Activated naive CD8-positive, alpha-beta T cell (primary cell): ENCODE results near the gene GNPTG.
A peak's percentile ranks its signal among the peaks of the same experiment; 100 is the strongest.

Experiments
- H3K27ac Mint-ChIP-seq: one replicate; pipeline ENCODE4 v1.8.0; 2021; ENCODE audit warnings: mixed read lengths
- H3K27me3 Mint-ChIP-seq: one replicate; pipeline ENCODE4 v1.8.0; 2021; ENCODE audit warnings: mixed read lengths
- H3K36me3 Mint-ChIP-seq: one replicate; pipeline ENCODE4 v1.8.0; 2021; ENCODE audit warnings: mixed read lengths
- H3K4me1 Mint-ChIP-seq: one replicate; pipeline ENCODE4 v1.8.0; 2021; ENCODE audit warnings: low read depth, mixed read lengths
- H3K4me3 Mint-ChIP-seq: one replicate; pipeline ENCODE4 v1.8.0; 2021; ENCODE audit warnings: mild to moderate bottlenecking, mixed read lengths
- H3K9me3 Mint-ChIP-seq: one replicate; pipeline ENCODE4 v1.8.0; 2021; ENCODE audit warnings: low read depth, mixed read lengths

Gene GNPTG

GRCh38 chr16:1351582-1352362 is at the start of gene GNPTG, which contains the start of gene TSR3:
GNPTG (plus strand) TSS chr16:1351931; CDS start chr16:1351966, 35 bp downstream.
TSR3 (minus strand) TSS chr16:1351878; CDS start chr16:1351804, 74 bp downstream.
- peak within 1 kb of the TSS; percentile 86 for H3K27ac Mint-ChIP-seq
- no peaks in the 10 kb centered on the region for H3K9me3 Mint-ChIP-seq
- H3K4me1 Mint-ChIP-seq, result peaks cover 28% of the 10 kb centered on the region
- peak within 1 kb of the TSS; percentile 93 for H3K4me3 Mint-ChIP-seq
- no peaks in the 10 kb centered on the region for H3K36me3 Mint-ChIP-seq
- no peaks in the 10 kb centered on the region for H3K27me3 Mint-ChIP-seq

DNA sequence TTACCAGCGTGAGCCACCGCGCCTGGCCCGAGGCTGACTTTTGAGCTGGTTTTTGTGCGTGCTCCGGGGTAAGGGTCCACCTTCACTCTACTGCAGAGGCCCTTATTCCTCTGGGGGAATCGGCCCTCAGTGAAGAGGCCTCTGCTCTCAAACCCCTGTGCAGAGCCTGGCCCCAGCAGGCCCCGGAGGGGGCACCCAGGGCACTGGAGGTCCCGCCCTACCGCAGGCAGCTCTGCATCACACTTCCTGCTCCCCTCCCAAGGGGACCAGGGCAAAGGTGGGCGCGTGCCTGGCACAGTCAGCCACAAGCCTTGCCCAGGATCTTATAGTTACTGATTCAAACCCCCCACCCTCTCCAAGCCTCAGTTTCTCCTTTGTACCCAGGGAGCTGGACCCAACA is 45.9 kb upstream of the GNPTG start:
- H3K4me3 Mint-ChIP-seq, result no peak overlapping the region
- no peaks in the 10 kb centered on the region for H3K27me3 Mint-ChIP-seq
- peak overlapping the region; percentile 91 for H3K27ac Mint-ChIP-seq
- no peaks in the 10 kb centered on the region for H3K9me3 Mint-ChIP-seq
- peaks cover 2% of the 10 kb centered on the region for H3K36me3 Mint-ChIP-seq
- peaks cover 41% of the 10 kb centered on the region for H3K4me1 Mint-ChIP-seq

DNA sequence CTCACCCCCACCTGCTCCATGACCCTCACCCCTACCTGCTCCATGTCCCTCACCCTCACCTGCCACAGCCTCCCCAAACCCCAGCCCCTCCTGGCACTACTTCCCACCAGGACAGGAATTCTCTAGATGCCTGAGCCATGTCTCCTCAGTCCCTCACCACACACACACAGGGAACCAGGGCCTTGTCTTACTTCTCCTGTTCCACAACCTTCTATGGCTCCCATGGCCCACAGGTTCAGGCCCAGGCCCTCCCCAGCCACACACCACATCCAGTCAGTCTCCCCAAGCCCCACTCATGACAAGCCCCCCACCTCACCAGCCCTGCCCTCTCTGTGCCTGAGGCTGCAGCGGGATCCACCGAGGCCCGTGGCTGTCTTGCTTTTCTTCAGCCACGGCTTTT is 45.4 kb upstream of the GNPTG start:
- Mint-ChIP-seq H3K27me3 (no peaks in the 10 kb centered on the region), H3K4me1 (peaks cover 45% of the 10 kb centered on the region), H3K27ac (peak overlapping the region; percentile 91), H3K36me3 (peaks cover 2% of the 10 kb centered on the region), H3K9me3 (no peaks in the 10 kb centered on the region), H3K4me3 (peak overlapping the region; percentile 44)

- peak overlapping the region; percentile 90 for H3K27ac Mint-ChIP-seq
- peaks cover 2% of the 10 kb centered on the region for H3K36me3 Mint-ChIP-seq
- H3K4me1 Mint-ChIP-seq, result peaks cover 50% of the 10 kb centered on the region
- no peaks in the 10 kb centered on the region for H3K27me3 Mint-ChIP-seq
- no peaks in the 10 kb centered on the region for H3K9me3 Mint-ChIP-seq
- peak overlapping the region; percentile 86 for H3K4me3 Mint-ChIP-seq
Observed at GRCh38 chr16:1308036-1308976, 43.4 kb upstream of the GNPTG start.

DNA sequence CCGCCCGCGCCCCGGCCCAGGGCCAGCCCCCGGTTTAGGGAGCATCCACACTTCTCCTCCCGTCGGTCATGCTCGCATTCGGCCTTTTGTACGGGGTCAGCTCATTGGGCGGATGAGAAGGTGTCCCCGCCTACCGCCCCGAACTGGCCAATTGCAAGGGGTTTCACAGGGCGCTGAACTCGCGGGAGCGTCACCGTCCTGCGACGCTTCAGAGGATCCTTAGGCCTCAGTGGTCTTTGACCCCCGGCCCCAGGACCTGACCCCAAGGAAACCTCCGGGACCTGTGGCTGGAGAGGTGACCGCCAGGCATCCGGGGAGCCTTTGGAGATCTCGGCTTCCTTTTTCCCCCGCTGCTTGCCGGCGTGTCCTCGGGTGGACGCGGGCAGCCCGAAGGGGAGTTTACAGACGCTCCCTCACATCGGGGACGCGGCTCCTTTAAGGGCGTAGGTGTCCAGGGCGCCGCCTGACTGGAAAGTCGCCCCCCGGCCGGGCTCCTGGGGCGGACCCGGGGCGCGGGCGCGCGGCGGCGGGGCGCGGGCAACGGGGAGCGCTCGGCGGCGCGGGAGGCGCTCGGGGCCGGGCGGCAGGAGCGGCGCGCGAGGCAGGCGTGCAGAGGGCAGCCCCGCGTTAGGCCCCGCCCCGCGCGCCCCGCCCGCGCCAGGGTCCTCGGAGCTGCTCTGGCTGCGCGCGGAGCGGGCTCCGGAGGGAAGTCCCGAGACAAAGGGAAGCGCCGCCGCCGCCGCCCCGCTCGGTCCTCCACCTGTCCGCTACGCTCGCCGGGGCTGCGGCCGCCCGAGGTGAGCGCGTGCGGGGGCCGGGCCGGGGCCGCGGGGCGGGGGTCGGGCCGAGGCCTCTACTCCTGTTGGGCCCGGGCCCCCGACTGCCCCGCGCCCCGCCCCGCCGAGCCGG is 42.5 kb upstream of the GNPTG start, which contains the start of gene UBE2I:
Gene UBE2I (plus strand): TSS at position 660 of the 909 bp plus-strand sequence. CDS start 4,395 bp downstream, outside the sequence.
- H3K27ac Mint-ChIP-seq, result peak within 1 kb of the TSS; percentile 99
- H3K36me3 Mint-ChIP-seq, result peaks cover 2% of the 10 kb centered on the region
- H3K9me3 Mint-ChIP-seq, result no peaks in the 10 kb centered on the region
- no peaks in the 10 kb centered on the region for H3K27me3 Mint-ChIP-seq
- peaks cover 44% of the 10 kb centered on the region for H3K4me1 Mint-ChIP-seq
- H3K4me3 Mint-ChIP-seq, result peak within 1 kb of the TSS; percentile 99

GRCh38 chr16:1309888-1310831 is 41.6 kb upstream of the GNPTG start:
- Mint-ChIP-seq H3K27ac (peak overlapping the region; percentile 98), H3K9me3 (no peaks in the 10 kb centered on the region), H3K27me3 (no peaks in the 10 kb centered on the region), H3K36me3 (peaks cover 2% of the 10 kb centered on the region), H3K4me3 (peak overlapping the region; percentile 99), H3K4me1 (peaks cover 46% of the 10 kb centered on the region)

GRCh38 chr16:1310832-1311200 is 40.9 kb upstream of the GNPTG start:
- Mint-ChIP-seq H3K4me3 (peak overlapping the region; percentile 99), H3K36me3 (peaks cover 2% of the 10 kb centered on the region), H3K4me1 (peaks cover 43% of the 10 kb centered on the region)

GRCh38 chr16:1311212-1311737 is 40.5 kb upstream of the GNPTG start:
- Mint-ChIP-seq H3K4me1 (peaks cover 38% of the 10 kb centered on the region), H3K4me3 (peak overlapping the region; percentile 99), H3K27me3 (no peaks in the 10 kb centered on the region), H3K9me3 (no peaks in the 10 kb centered on the region), H3K36me3 (peaks cover 2% of the 10 kb centered on the region), H3K27ac (peak overlapping the region; percentile 98)

More at GRCh38 chr16:1310832-1311200, 40.9 kb upstream of the GNPTG start:
- H3K27ac Mint-ChIP-seq, result peak overlapping the region; percentile 98
- H3K9me3 Mint-ChIP-seq, result no peaks in the 10 kb centered on the region
- H3K27me3 Mint-ChIP-seq, result no peaks in the 10 kb centered on the region

- Mint-ChIP-seq H3K27ac (no peak overlapping the region), H3K4me1 (peaks cover 35% of the 10 kb centered on the region)
Observed at GRCh38 chr16:1311738-1312466, 39.8 kb upstream of the GNPTG start.

GRCh38 chr16:1312467-1312816 is 39.3 kb upstream of the GNPTG start:
- Mint-ChIP-seq H3K27ac (peak overlapping the region; percentile 46), H3K4me1 (peaks cover 35% of the 10 kb centered on the region), H3K27me3 (no peaks in the 10 kb centered on the region)

More at GRCh38 chr16:1311738-1312466, 39.8 kb upstream of the GNPTG start:
- Mint-ChIP-seq H3K4me3 (peak overlapping the region; percentile 99), H3K27me3 (no peaks in the 10 kb centered on the region), H3K36me3 (peaks cover 2% of the 10 kb centered on the region), H3K9me3 (no peaks in the 10 kb centered on the region)

GRCh38 chr16:1312903-1313302 is 38.8 kb upstream of the GNPTG start:
- H3K36me3 Mint-ChIP-seq, result peaks cover 2% of the 10 kb centered on the region
- peak overlapping the region; percentile 46 for H3K27ac Mint-ChIP-seq
- no peaks in the 10 kb centered on the region for H3K9me3 Mint-ChIP-seq
- H3K4me1 Mint-ChIP-seq, result peaks cover 34% of the 10 kb centered on the region
- no peaks in the 10 kb centered on the region for H3K27me3 Mint-ChIP-seq
- peak overlapping the region; percentile 65 for H3K4me3 Mint-ChIP-seq

More at GRCh38 chr16:1312467-1312816, 39.3 kb upstream of the GNPTG start:
- peak overlapping the region; percentile 65 for H3K4me3 Mint-ChIP-seq
- H3K9me3 Mint-ChIP-seq, result no peaks in the 10 kb centered on the region
- H3K36me3 Mint-ChIP-seq, result peaks cover 2% of the 10 kb centered on the region

DNA sequence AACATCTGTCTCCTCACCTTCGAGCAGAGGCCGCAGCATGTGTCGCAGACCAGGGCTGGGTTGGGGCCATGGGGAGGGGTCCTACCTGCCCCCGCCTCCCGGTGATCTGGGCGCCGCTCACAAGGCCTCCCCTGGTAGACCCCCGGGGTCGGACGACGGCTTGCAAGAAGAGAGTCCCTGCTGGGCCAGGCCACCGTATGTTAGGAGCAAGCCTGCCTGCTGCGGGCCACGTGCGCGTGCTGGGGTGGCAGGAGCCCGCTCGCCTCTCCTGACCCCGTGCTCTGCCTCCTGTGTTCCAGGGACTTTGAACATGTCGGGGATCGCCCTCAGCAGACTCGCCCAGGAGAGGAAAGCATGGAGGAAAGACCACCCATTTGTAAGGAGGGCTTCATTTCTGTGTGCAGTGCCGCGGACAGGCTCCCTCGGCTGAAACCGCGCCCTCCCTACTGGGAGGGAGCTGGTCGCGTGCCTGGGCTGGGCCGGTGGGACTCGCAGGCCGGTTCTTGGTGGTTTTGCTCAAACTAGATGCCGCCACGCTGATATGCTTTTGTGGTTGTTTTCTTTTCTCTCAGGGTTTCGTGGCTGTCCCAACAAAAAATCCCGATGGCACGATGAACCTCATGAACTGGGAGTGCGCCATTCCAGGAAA is 37.9 kb upstream of the GNPTG start:
- peak overlapping the region; percentile 54 for H3K27ac Mint-ChIP-seq
- H3K4me1 Mint-ChIP-seq, result peaks cover 28% of the 10 kb centered on the region
- no peaks in the 10 kb centered on the region for H3K27me3 Mint-ChIP-seq
- no peak overlapping the region for H3K4me3 Mint-ChIP-seq
- H3K36me3 Mint-ChIP-seq, result peaks cover 2% of the 10 kb centered on the region
- no peaks in the 10 kb centered on the region for H3K9me3 Mint-ChIP-seq
